ENCODE measurements around the gene ZFP92.

- TF ChIP-seq, protein P1, sequence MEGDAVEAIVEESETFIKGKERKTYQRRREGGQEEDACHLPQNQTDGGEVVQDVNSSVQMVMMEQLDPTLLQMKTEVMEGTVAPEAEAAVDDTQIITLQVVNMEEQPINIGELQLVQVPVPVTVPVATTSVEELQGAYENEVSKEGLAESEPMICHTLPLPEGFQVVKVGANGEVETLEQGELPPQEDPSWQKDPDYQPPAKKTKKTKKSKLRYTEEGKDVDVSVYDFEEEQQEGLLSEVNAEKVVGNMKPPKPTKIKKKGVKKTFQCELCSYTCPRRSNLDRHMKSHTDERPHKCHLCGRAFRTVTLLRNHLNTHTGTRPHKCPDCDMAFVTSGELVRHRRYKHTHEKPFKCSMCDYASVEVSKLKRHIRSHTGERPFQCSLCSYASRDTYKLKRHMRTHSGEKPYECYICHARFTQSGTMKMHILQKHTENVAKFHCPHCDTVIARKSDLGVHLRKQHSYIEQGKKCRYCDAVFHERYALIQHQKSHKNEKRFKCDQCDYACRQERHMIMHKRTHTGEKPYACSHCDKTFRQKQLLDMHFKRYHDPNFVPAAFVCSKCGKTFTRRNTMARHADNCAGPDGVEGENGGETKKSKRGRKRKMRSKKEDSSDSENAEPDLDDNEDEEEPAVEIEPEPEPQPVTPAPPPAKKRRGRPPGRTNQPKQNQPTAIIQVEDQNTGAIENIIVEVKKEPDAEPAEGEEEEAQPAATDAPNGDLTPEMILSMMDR (optimal IDR thresholded peaks at IDR 0.05 in 1 of 3, IDR thresholded peaks at IDR 0.05 in 1 of 3, conservative IDR thresholded peaks at IDR 0.05 in 1 of 3; ENCODE audit: extremely low read depth in 1 of 3, insufficient read depth in 2 of 3, low read length in 3 of 3): no peak
- TF ChIP-seq EZH2 (IDR thresholded peaks at IDR 0.05; ENCODE audit: low read length): no peak
Measured at GRCh38 chrX:153442463-153442862, 31.2 kb downstream of the ZFP92 start.

Data from keratinocyte (primary cell).